ENCODE data around the gene MANEAL.

- no peak for TF ChIP-seq POLR2AphosphoS5 (IDR thresholded peaks at IDR 0.05)
- TF ChIP-seq CTCF (IDR thresholded peaks at IDR 0.05): no peak
- no peak for TF ChIP-seq POLR2A (IDR thresholded peaks at IDR 0.05)
These were observed 15.0 kb upstream of the MANEAL start for GRCh38 chr1:37778654-37779053.
